Measurements from ENCODE around the gene PTPRE. TPM values are rescaled to one million over a fixed set of nuclear protein-coding genes. Genes with fewer than 3 reads are reported as not detected.

The PTPRE gene
- total RNA-seq, 6 donors from 2014 or later = 49.9 to 89.2 (median 64.2) TPM

DNA sequence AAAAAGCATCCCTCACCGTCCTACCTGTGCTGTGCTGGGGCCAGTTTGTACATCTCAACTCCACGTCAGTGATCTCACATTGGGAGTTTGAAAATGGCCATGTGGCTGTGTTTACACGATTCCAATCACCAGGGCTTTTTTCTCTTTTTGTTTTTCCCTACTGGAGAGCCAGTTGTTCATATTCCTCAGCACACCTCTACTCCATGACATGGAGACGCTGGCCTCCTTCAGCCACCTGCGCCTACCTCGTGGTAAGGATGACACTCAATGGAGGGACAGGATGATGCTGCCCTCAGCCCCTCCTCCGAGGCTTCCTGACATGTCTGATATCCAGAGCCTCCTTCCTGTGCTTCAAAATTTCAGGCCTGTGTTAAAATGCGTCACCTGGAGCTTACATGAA lies 24.5 kb upstream of the PTPRE start:
- peaks cover 0 to 16% (median 5%) of the 10 kb centered on the region in 4 donors for H3K4me1 ChIP-seq
- no peaks in the 10 kb centered on the region for H3K27me3 ChIP-seq
- no peak for ATAC-seq (ENCODE audit: low FRiP score in 2 of 2)
- H3K27ac ChIP-seq = no peak overlapping the region
- no peak overlapping the region for H3K4me3 ChIP-seq
- WGBS, 2 donors = 75 to 81% methylated on average over 8 of the region's 8 CpGs
- H3K9me3 ChIP-seq = no peaks in the 10 kb centered on the region
- TF ChIP-seq CTCF (IDR thresholded peaks at IDR 0.05) (no peak), EP300 (IDR thresholded peaks at IDR 0.05) (no peak), POLR2A (IDR thresholded peaks at IDR 0.05) (no peak), POLR2AphosphoS5 (IDR thresholded peaks at IDR 0.05) (no peak)
- DNase-seq = no peak
- H3K36me3 ChIP-seq = no peaks in the 10 kb centered on the region

DNA sequence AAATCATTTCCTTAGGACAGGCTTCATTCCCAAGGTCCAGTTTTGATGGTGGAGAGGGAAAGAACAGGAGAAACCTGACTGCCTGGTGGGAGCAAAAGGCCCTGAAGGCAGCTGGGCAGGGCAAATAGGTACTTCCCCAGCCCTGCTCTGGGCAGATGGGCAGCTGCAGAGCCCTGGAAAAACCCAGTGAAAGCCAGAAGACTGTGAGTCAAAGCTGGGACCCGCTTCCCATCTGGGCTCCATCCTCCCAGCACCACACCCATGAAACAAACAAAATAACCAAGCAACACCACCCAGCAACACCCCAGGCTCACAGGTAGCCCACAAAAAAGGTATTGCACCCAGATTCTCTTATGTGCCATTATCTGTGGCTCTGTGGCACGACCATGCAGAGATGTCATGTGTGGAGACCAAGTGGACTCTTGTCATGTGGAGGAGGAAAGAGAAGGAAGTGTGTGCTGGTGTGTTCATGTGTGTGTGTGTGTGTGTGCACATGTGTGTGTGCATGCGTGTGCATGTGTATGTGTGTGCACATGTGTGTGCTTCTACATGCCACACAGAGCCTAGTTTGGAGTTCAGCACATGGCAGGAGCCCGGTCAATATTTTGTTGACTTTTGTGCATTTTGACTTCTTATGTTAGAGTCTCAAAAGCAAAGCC lies 24.0 kb upstream of the PTPRE start:
- no peaks in the 10 kb centered on the region for H3K36me3 ChIP-seq
- H3K4me1 ChIP-seq = peaks cover 0 to 16% (median 5%) of the 10 kb centered on the region in 4 donors
- H3K27me3 ChIP-seq = no peaks in the 10 kb centered on the region
- ATAC-seq (ENCODE audit: low FRiP score in 2 of 2) = no peak
- DNase-seq = no peak
- no peak overlapping the region for H3K4me3 ChIP-seq
- H3K27ac ChIP-seq = no peak overlapping the region
- TF ChIP-seq CTCF (IDR thresholded peaks at IDR 0.05) (no peak), POLR2AphosphoS5 (IDR thresholded peaks at IDR 0.05) (no peak), EP300 (IDR thresholded peaks at IDR 0.05) (no peak), POLR2A (IDR thresholded peaks at IDR 0.05) (no peak)
- no peaks in the 10 kb centered on the region for H3K9me3 ChIP-seq
- 70 to 96% methylated on average over 4 of the region's 4 CpGs for WGBS, 2 donors

GRCh38 chr10:127883516-127883915 lies 23.4 kb upstream of the PTPRE start:
- 93 to 98% methylated on average over 10 of the region's 10 CpGs for WGBS, 2 donors
- ATAC-seq (ENCODE audit: low FRiP score in 2 of 2) (no peak), DNase-seq (peak in 1 of 2 donors; percentile 20)
- Histone ChIP-seq H3K36me3 (no peaks in the 10 kb centered on the region), H3K27ac (no peak overlapping the region), H3K4me3 (no peak overlapping the region), H3K9me3 (no peaks in the 10 kb centered on the region), H3K27me3 (no peaks in the 10 kb centered on the region), H3K4me1 (peaks cover 0 to 16% (median 5%) of the 10 kb centered on the region in 4 donors)
- no peak for TF ChIP-seq EP300 (IDR thresholded peaks at IDR 0.05)

DNA sequence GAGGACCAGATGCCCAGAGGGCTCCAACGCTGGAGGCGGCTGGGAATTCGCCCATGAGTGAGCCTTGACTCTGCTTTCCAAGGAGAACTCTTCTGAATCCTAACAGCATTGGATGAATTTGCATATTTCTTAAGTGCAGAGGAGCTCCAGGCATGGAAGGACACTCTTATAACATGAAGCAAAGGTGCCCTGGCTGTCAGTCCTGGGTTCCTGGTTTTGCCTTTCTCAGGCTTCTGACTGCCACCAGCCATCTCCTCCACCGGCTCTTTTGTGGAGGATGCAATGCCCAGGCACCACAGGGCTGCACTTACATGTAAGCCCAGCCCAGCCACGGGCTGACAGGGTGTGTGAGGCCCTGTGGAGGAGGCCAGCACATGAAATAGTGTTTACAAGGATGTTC lies 22.4 kb upstream of the PTPRE start:
- TF ChIP-seq CTCF (IDR thresholded peaks at IDR 0.05) (no peak), POLR2A (IDR thresholded peaks at IDR 0.05) (no peak), POLR2AphosphoS5 (IDR thresholded peaks at IDR 0.05) (no peak), EP300 (IDR thresholded peaks at IDR 0.05) (no peak)
- 88 to 92% methylated on average over 4 to 5 of the region's 5 CpGs for WGBS, 2 donors
- Histone ChIP-seq H3K36me3 (no peaks in the 10 kb centered on the region), H3K4me3 (no peak overlapping the region), H3K9me3 (no peaks in the 10 kb centered on the region), H3K27me3 (no peaks in the 10 kb centered on the region), H3K27ac (no peak overlapping the region), H3K4me1 (peaks cover 0 to 16% (median 5%) of the 10 kb centered on the region in 4 donors)
- ATAC-seq (ENCODE audit: low FRiP score in 2 of 2) (no peak), DNase-seq (no peak)

GRCh38 chr10:127886371-127887051 lies 20.4 kb upstream of the PTPRE start:
- ATAC-seq (ENCODE audit: low FRiP score in 2 of 2) (no peak), DNase-seq (peak in 1 of 2 donors; percentile 44)
- no peak overlapping the region for H3K27ac ChIP-seq
- no peak overlapping the region for H3K4me3 ChIP-seq
- no peaks in the 10 kb centered on the region for H3K27me3 ChIP-seq
- 89 to 98% methylated on average over 7 to 12 of the region's 12 CpGs for WGBS, 2 donors
- no peaks in the 10 kb centered on the region for H3K9me3 ChIP-seq
- no peaks in the 10 kb centered on the region for H3K36me3 ChIP-seq
- TF ChIP-seq POLR2AphosphoS5 (IDR thresholded peaks at IDR 0.05) (no peak), CTCF (IDR thresholded peaks at IDR 0.05) (no peak), EP300 (IDR thresholded peaks at IDR 0.05) (no peak), POLR2A (IDR thresholded peaks at IDR 0.05) (no peak)
- H3K4me1 ChIP-seq = peaks cover 0 to 7% (median 3%) of the 10 kb centered on the region in 4 donors

Data from upper lobe of left lung (tissue), 6 donors.